A549 (cell line): ENCODE measurements around the gene RPL37A. TPM values are rescaled to one million over a fixed set of nuclear protein-coding genes. Genes with fewer than 3 reads are reported as not detected.
A peak's percentile ranks its signal among the peaks of the same experiment; 100 is the strongest.

Experiments used
- ATAC-seq, 2 experiments: fragments of 200-7000 bp in 1 of 2; fragments of >200 bp in 1 of 2; cut with Nextera tagmentation in 1 of 2; cut with Tn5 transposase in 1 of 2; 3 replicates each; pipeline versions ENCODE4 v1.8.0 to v1.9.1; 2018 to 2020; ENCODE audit warnings: mild to moderate bottlenecking in 1 of 2, moderate library complexity in 1 of 2
- CTCF ChIA-PET: fragments of 300-600 bp; sonication (Branson Sonifier 250); formaldehyde crosslinking; extraction: SDS; loops from one replicate; lab custom pipeline; 2021; ENCODE audit warnings: antibody characterized with exemption, inconsistent platforms; lab: Yijun Ruan, JAX
- POLR2A ChIA-PET: fragments of 350-600 bp; formaldehyde crosslinking; extraction: SDS; loops from one replicate; lab custom pipeline; 2021; ENCODE audit warnings: antibody characterized with exemption, inconsistent platforms; lab: Yijun Ruan, JAX
- DNase-seq, 2 experiments: peaks; one replicate each; pipeline versions ENCODE4 v3.0.0 to v3.0.0-alpha.2; 2011 to 2016; ENCODE audit warnings: low read depth in 1 of 2, low spot score in 1 of 2
- FAIRE-seq: peaks from 2 replicates; lab custom pipeline; 2011; peaks lifted over from hg19 to GRCh38; lab: Jason Lieb, UNC
- H3K27ac ChIP-seq, 2 experiments: fragments of >200 bp; sonication (Bioruptor Twin); formaldehyde crosslinking; 3 replicates each; pipeline ENCODE4 v1.5.1; 2016 to 2017
- H3K4me1 ChIP-seq: fragments of >200 bp; sonication (Bioruptor Twin); formaldehyde crosslinking; 3 replicates; pipeline ENCODE4 v1.6.1; 2016
- H3K4me2 ChIP-seq: fragments of >200 bp; sonication (Bioruptor Twin); formaldehyde crosslinking; 3 replicates; pipeline ENCODE4 v1.6.1; 2016
- H3K4me3 ChIP-seq: fragments of >200 bp; sonication (Bioruptor Twin); formaldehyde crosslinking; 3 replicates; pipeline ENCODE4 v1.5.1; 2016
- H3K9me3 ChIP-seq: fragments of >200 bp; sonication (Bioruptor Twin); formaldehyde crosslinking; 3 replicates; pipeline ENCODE4 v1.6.1; 2016
- CBX2 ChIP-seq: fragments of 200-600 bp; sonication (generic); IDR thresholded peaks from 2 replicates; pipeline ENCODE4 v1.6.1; 2016; ENCODE audit warnings: low read depth, mild to moderate bottlenecking, borderline replicate concordance
- CBX8 ChIP-seq: fragments of 200-600 bp; sonication (generic); IDR thresholded peaks from 2 replicates; pipeline ENCODE4 v1.6.1; 2016
- CEBPB ChIP-seq, 2 experiments: fragments of >200 bp in 1 of 2; sonication (Bioruptor Twin) in 1 of 2; formaldehyde crosslinking in 1 of 2; IDR thresholded peaks; 2 replicates each; pipeline ENCODE4 v1.6.1; 2012 to 2016
- CHD4 ChIP-seq: fragments of 200-600 bp; sonication (generic); IDR thresholded peaks from 2 replicates; pipeline ENCODE4 v1.6.1; 2016; ENCODE audit warnings: antibody characterized with exemption, mild to moderate bottlenecking, borderline replicate concordance
- EP300 ChIP-seq, 2 experiments: fragments of >200 bp; sonication (Bioruptor Twin); formaldehyde crosslinking; IDR thresholded peaks; 2 replicates in 1 of 2; 3 replicates in 1 of 2; pipeline ENCODE4 v1.6.1; 2016 to 2017
- FOSB ChIP-seq: fragments of 250-450 bp; sonication (Bioruptor Pico); IDR thresholded peaks from 2 replicates; pipeline ENCODE4 v1.5.0; 2020; ENCODE audit warnings: mild to moderate bottlenecking, moderate library complexity
- FOSL2 ChIP-seq, 2 experiments: fragments of 450-650 bp in 1 of 2; fragments of >200 bp in 1 of 2; sonication (Bioruptor Twin) in 1 of 2; formaldehyde crosslinking; IDR thresholded peaks; 2 replicates each; pipeline versions ENCODE4 v1.5.0 to v1.6.1; 2016 to 2020; ENCODE audit warnings: mild to moderate bottlenecking in 1 of 2, moderate library complexity in 1 of 2
- FOXS1 ChIP-seq: fragments of 250-450 bp; sonication (Bioruptor Pico); IDR thresholded peaks from 2 replicates; pipeline ENCODE4 v1.5.0; 2020; ENCODE audit warnings: mild to moderate bottlenecking, moderate library complexity
- HEYL ChIP-seq: fragments of 250-450 bp; sonication (Bioruptor Pico); IDR thresholded peaks from 2 replicates; pipeline ENCODE4 v1.8.0; 2021; ENCODE audit warnings: mild to moderate bottlenecking, moderate library complexity
- HOXA7 ChIP-seq: fragments of 250-450 bp; sonication (Bioruptor Pico); IDR thresholded peaks from 2 replicates; pipeline ENCODE4 v1.5.0; 2020; ENCODE audit warnings: mild to moderate bottlenecking, moderate library complexity
- HOXB5 ChIP-seq: fragments of 250-450 bp; sonication (Bioruptor Pico); IDR thresholded peaks from 2 replicates; pipeline ENCODE4 v1.5.0; 2020; ENCODE audit warnings: mild to moderate bottlenecking, moderate library complexity
- KDM1A ChIP-seq: fragments of 200-600 bp; sonication (generic); IDR thresholded peaks from 2 replicates; pipeline ENCODE4 v1.6.1; 2016; ENCODE audit warnings: low read depth, mild to moderate bottlenecking
- NFE2L2 ChIP-seq: fragments of 150-350 bp; conservative IDR thresholded peaks from 2 replicates; pipeline ENCODE4 v1.6.1; 2014; ENCODE audit warnings: low read length
- PHF8 ChIP-seq: fragments of 200-600 bp; sonication (generic); IDR thresholded peaks from 2 replicates; pipeline ENCODE4 v1.6.1; 2016; ENCODE audit warnings: low read depth, mild to moderate bottlenecking, antibody characterized with exemption, moderate library complexity, borderline replicate concordance
- POLR2A ChIP-seq: IDR thresholded peaks from 2 replicates; pipeline ENCODE4 v1.6.1; 2012; ENCODE audit warnings: mild to moderate bottlenecking, low read length
- RARB ChIP-seq: fragments of 250-450 bp; sonication (Bioruptor Pico); IDR thresholded peaks from 2 replicates; pipeline ENCODE4 v1.8.0; 2021; ENCODE audit warnings: mild to moderate bottlenecking, moderate library complexity
- RCOR1 ChIP-seq: fragments of 150-350 bp; IDR thresholded peaks from 2 replicates; pipeline ENCODE4 v1.6.1; 2014; ENCODE audit warnings: antibody characterized with exemption, low read length, low read depth
- RNF2 ChIP-seq: fragments of 200-600 bp; sonication (generic); IDR thresholded peaks from 2 replicates; pipeline ENCODE4 v1.6.1; 2016; ENCODE audit warnings: low read depth, mild to moderate bottlenecking, antibody characterized with exemption, moderate library complexity, borderline replicate concordance
- SMC3 ChIP-seq: fragments of >200 bp; sonication (Bioruptor Twin); formaldehyde crosslinking; IDR thresholded peaks from 3 replicates; pipeline ENCODE4 v1.6.1; 2018; ENCODE audit warnings: inconsistent platforms
- TP53 ChIP-seq: fragments of 250-450 bp; sonication (Bioruptor Pico); IDR thresholded peaks from 2 replicates; pipeline ENCODE4 v1.5.0; 2021; ENCODE audit warnings: mild to moderate bottlenecking, moderate library complexity
- ZSCAN20 ChIP-seq: fragments of 250-450 bp; sonication (Bioruptor Pico); IDR thresholded peaks from 2 replicates; pipeline ENCODE4 v1.8.0; 2022; ENCODE audit warnings: mild to moderate bottlenecking, moderate library complexity
- WGBS: methylation state at CpG from one replicate; pipeline ENCODE4 v1.1.6; 2017; ENCODE audit errors: missing lambda C conversion rate; 5-methylcytosine and 5-hydroxymethylcytosine counted together
- polyA plus RNA-seq, 4 experiments: library from polyadenylated mRNA; depleted of rRNA in 3 of 4; stranded (reverse); fragments of >200 nt; fragmentation: RNase III in 1 of 4; extraction: RNeasy Plus Mini Kit Qiagen cat#74134 plus additional on column Dnase treatment in 1 of 4; gene quantifications; 2 replicates in 3 of 4; 3 replicates in 1 of 4; pipeline ENCODE4 v1.2.3, GENCODE V29; 2011 to 2017
- TF ChIP-seq, protein P1 (sequence below): fragments of 250-450 bp; sonication (Bioruptor Pico); IDR thresholded peaks from 2 replicates; pipeline ENCODE4 v1.5.0; 2021; ENCODE audit warnings: mild to moderate bottlenecking, moderate library complexity, borderline replicate concordance
- TF ChIP-seq, protein P2 (sequence below): fragments of >200 bp; sonication (Bioruptor Twin); formaldehyde crosslinking; IDR thresholded peaks from 2 replicates; pipeline ENCODE4 v1.6.1; 2016
- TF ChIP-seq, protein P3 (sequence below): fragments of >200 bp; sonication (Bioruptor Twin); formaldehyde crosslinking; IDR thresholded peaks from 3 replicates; pipeline ENCODE4 v1.6.1; 2016

The RPL37A gene
- polyA plus RNA-seq, 2 of the 4 experiments (the other 2 are of a cell fraction) = 4,046 to 4,381 TPM

DNA sequence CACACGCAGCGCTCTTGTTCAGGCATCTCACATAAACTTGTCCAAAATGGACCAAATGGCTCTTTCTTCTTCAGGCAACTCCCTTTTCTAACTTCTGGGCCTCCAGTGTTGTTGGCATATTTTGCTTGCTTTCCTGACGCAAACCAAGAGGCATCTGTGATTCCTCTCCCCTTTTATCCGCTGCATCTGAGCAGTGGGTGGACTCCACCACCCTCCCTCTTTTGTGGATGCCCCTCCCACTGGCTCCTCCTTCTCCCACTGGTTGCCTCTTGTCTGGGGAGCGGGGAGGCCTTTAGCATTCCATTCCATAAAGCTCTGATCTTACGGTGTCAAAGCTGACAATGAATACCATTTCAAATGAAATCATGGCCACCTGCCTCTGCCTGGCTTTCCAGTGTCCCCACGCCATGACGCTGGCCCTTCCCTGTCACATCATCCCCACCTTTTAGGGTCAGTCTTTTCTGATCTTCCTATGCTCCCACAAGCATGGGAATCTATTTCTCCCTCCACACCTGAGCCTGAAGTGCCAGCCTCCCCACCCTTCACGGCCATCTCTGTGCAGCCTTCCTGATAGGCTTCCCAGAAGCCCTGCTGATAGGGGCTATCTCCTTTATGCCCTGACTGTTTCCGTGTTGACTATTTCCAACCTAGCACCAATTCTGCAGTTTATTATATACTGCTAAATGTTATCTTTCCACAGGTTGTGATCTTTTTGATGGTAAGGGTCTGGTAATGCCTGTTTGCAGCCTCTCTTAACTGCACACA is 51.5 kb downstream of the RPL37A start:
- no peak for DNase-seq
- ChIA-PET POLR2A (no interaction called here), CTCF (no interaction called here)
- no peak for ATAC-seq
- 90% methylated on average over 10 of the region's 10 CpGs for WGBS
- Histone ChIP-seq H3K4me1 (peaks cover 3% of the 10 kb centered on the region; the same call in 1 of the 3 replicates), H3K4me2 (no peak overlapping the region), H3K9me3 (no peaks in the 10 kb centered on the region), H3K27ac (no peak overlapping the region), H3K4me3 (no peak overlapping the region)
- TF ChIP-seq RCOR1 (no peak), KDM1A (no peak), CEBPB (IDR thresholded peaks at IDR 0.05) (no peak), RNF2 (no peak), TP53 (CRISPR knock-in tag) (no peak), ZSCAN20 (CRISPR knock-in tag) (no peak), CBX2 (no peak), HOXB5 (no peak), EP300 (IDR thresholded peaks at IDR 0.05) (no peak), FOSL2 (IDR thresholded peaks at IDR 0.05) (no peak), FOSL2 (CRISPR knock-in tag; IDR thresholded peaks at IDR 0.05) (no peak), FOXS1 (no peak)
- TF ChIP-seq, protein P1, sequence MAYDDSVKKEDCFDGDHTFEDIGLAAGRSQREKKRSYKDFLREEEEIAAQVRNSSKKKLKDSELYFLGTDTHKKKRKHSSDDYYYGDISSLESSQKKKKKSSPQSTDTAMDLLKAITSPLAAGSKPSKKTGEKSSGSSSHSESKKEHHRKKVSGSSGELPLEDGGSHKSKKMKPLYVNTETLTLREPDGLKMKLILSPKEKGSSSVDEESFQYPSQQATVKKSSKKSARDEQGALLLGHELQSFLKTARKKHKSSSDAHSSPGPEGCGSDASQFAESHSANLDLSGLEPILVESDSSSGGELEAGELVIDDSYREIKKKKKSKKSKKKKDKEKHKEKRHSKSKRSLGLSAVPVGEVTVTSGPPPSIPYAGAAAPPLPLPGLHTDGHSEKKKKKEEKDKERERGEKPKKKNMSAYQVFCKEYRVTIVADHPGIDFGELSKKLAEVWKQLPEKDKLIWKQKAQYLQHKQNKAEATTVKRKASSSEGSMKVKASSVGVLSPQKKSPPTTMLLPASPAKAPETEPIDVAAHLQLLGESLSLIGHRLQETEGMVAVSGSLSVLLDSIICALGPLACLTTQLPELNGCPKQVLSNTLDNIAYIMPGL (CRISPR knock-in tag) = no peak
- TF ChIP-seq, protein P2, sequence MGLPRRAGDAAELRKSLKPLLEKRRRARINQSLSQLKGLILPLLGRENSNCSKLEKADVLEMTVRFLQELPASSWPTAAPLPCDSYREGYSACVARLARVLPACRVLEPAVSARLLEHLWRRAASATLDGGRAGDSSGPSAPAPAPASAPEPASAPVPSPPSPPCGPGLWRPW = no peak
- FAIRE-seq = no peak

DNA sequence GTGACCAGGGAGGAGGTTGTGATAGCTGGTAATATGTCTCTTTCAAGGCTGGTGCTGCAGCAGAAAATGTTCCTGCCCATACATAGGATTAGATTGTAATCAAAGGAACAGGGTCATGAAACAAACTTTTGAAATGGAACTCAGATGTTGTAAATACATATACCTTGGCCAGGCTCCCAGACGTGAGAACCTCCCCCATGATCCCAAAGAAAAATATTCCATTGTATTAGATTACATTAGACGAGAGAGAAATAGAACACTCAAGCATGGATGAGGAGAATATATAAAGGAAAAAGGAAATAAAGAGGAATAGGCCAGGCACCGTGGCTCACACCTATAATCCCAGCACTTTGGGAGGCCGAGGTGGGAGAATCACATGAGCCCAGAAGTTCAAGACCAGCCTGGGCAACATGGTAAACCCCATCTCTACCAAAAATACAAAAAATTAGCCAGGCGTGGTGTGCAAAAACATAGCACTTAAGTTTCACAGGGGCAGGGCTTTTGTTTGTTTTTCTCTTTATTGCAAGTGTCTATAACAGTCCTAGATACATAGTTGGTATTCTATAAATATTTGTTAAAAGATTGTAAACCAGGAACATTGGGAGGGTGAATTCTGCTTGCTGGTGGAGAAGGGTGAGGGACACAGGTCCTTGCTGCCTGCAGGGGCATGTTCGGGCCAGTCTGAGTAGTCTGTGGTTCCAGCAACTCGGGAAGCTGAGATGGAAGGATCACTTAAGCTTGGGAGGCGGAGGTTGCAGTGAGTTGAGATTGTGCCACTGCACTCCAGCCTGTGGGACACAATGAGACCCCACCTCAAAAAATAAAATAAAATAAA is 52.8 kb downstream of the RPL37A start:
- Histone ChIP-seq H3K4me1 (peaks cover 3% of the 10 kb centered on the region; the same call in 1 of the 3 replicates), H3K27ac (peak overlapping the region; percentile 25 to 44; a peak in 2 of 6 replicates), H3K4me2 (no peak overlapping the region), H3K9me3 (no peaks in the 10 kb centered on the region), H3K4me3 (no peak overlapping the region)
- ATAC-seq (no peak), DNase-seq (no peak), FAIRE-seq (no peak)
- TF ChIP-seq HEYL (CRISPR knock-in tag) = no peak
- no peak for TF ChIP-seq HOXA7
- no peak for TF ChIP-seq POLR2A
- no peak for TF ChIP-seq PHF8
- no peak for TF ChIP-seq CHD4
- no peak for TF ChIP-seq SMC3
- TF ChIP-seq, protein P3, sequence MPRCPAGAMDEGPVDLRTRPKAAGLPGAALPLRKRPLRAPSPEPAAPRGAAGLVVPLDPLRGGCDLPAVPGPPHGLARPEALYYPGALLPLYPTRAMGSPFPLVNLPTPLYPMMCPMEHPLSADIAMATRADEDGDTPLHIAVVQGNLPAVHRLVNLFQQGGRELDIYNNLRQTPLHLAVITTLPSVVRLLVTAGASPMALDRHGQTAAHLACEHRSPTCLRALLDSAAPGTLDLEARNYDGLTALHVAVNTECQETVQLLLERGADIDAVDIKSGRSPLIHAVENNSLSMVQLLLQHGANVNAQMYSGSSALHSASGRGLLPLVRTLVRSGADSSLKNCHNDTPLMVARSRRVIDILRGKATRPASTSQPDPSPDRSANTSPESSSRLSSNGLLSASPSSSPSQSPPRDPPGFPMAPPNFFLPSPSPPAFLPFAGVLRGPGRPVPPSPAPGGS = no peak
- TF ChIP-seq FOXS1 = no peak
- TF ChIP-seq ZSCAN20 (CRISPR knock-in tag) = no peak
- no peak for TF ChIP-seq EP300 (IDR thresholded peaks at IDR 0.05)
- no peak for TF ChIP-seq NFE2L2
- no peak for TF ChIP-seq RNF2
- no peak for TF ChIP-seq FOSB
- TF ChIP-seq CBX8 = no peak
- TF ChIP-seq RARB (CRISPR knock-in tag) = no peak
- POLR2A ChIA-PET = no interaction called here
- CTCF ChIA-PET = no interaction called here
- 49% methylated on average over 8 of the region's 8 CpGs for WGBS
